Testis (tissue), 3 donors: ENCODE measurements around the gene DACT3. TPM values are rescaled to one million over a fixed set of nuclear protein-coding genes. Genes with fewer than 3 reads are reported as not detected.

ENCODE experiments used
- DNase-seq: peaks from one replicate; pipeline ENCODE4 v3.0.0-alpha.2; 2019
- H3K27ac ChIP-seq, 2 donors: fragments of 200-600 bp; sonication (generic); one replicate each; pipeline ENCODE4 v1.5.1; 2019
- H3K27me3 ChIP-seq: fragments of 200-600 bp; sonication (generic); one replicate; pipeline ENCODE4 v1.5.1; 2019
- H3K36me3 ChIP-seq: fragments of 200-600 bp; sonication (generic); one replicate; pipeline ENCODE4 v1.5.1; 2017; ENCODE audit warnings: low read depth; ENCODE audit errors: missing control alignments
- H3K4me1 ChIP-seq: fragments of 200-600 bp; sonication (generic); one replicate; pipeline ENCODE4 v1.5.1; 2019
- H3K4me3 ChIP-seq, 2 donors: fragments of 200-600 bp; sonication (generic); one replicate each; pipeline ENCODE4 v1.5.1; 2017 to 2019
- H3K9me3 ChIP-seq: fragments of 200-600 bp; sonication (generic); one replicate; pipeline ENCODE4 v1.5.1; 2017
- CTCF ChIP-seq, 3 experiments: fragments of 450-650 bp in 2 of 3; fragments of 200-600 bp in 1 of 3; sonication (generic) in 1 of 3; IDR thresholded peaks; one replicate each; pipeline ENCODE4 v1.5.1; 2016 to 2019; ENCODE audit warnings: antibody characterized with exemption in 3 of 3, mild to moderate bottlenecking in 2 of 3, moderate library complexity in 1 of 3
- POLR2A ChIP-seq: fragments of 450-650 bp; IDR thresholded peaks from one replicate; pipeline ENCODE4 v1.6.1; 2017; ENCODE audit warnings: antibody characterized with exemption, mild to moderate bottlenecking, moderate library complexity
- WGBS, 2 donors: methylation state at CpG; one replicate each; pipeline ENCODE4 v1.1.5; 2018; 5-methylcytosine and 5-hydroxymethylcytosine counted together
- intact Hi-C: fragments of 100-400 bp; cut with DNase I; formaldehyde crosslinking; loops from one replicate; pipeline ENCODE4 v1.15.1; 2023; ENCODE audit warnings: low total_unique reads
- polyA plus RNA-seq: library from polyadenylated mRNA; stranded (reverse); fragments of 350-450 nt; fragmentation: Illumina TruSeq; extraction: RNeasy Lipid Tissue Mini Kit (QIAGEN cat#74804); gene quantifications from one replicate; pipeline ENCODE4 v1.2.3, GENCODE V29; 2014; ENCODE audit warnings: low read depth, low replicate concordance; ENCODE audit not compliant: insufficient read depth
- total RNA-seq, 2 donors: library from RNA; depleted of rRNA; stranded (reverse); fragments of >200 nt; gene quantifications; one replicate each; pipeline ENCODE4 v1.2.3, GENCODE V29; 2016

Gene DACT3
- total and polyA plus RNA-seq, 3 donors from 2014 or later = 17.2 to 30.6 (median 19.8) TPM

GRCh38 chr19:46621191-46622117, 39.5 kb downstream of the DACT3 start:
- Histone ChIP-seq H3K4me3 (no peak overlapping the region), H3K27me3 (no peaks in the 10 kb centered on the region), H3K36me3 (no peaks in the 10 kb centered on the region), H3K27ac (no peak overlapping the region), H3K9me3 (no peaks in the 10 kb centered on the region), H3K4me1 (peaks cover 4% of the 10 kb centered on the region)
- TF ChIP-seq POLR2A = no peak
- no peak for TF ChIP-seq CTCF (IDR thresholded peaks at IDR 0.05)
- WGBS, 2 donors = 58 to 76% methylated on average over 19 to 32 of the region's 32 CpGs
- no peak for DNase-seq
- intact Hi-C loops = no loop called here

- Histone ChIP-seq H3K9me3 (no peaks in the 10 kb centered on the region), H3K27me3 (no peaks in the 10 kb centered on the region), H3K27ac (no peak overlapping the region), H3K4me1 (peaks cover under 1% of the 10 kb centered on the region), H3K4me3 (no peak overlapping the region), H3K36me3 (no peaks in the 10 kb centered on the region)
- TF ChIP-seq CTCF (IDR thresholded peaks at IDR 0.05) = no peak
- no peak for TF ChIP-seq POLR2A
- 54 to 66% methylated on average over 5 to 6 of the region's 6 CpGs for WGBS, 2 donors
- intact Hi-C loops = no loop called here
- no peak for DNase-seq
Measured at GRCh38 chr19:46620716-46621115, 40.3 kb downstream of the DACT3 start.

- Histone ChIP-seq H3K4me3 (no peak overlapping the region), H3K27me3 (no peaks in the 10 kb centered on the region), H3K27ac (no peak overlapping the region), H3K9me3 (no peaks in the 10 kb centered on the region), H3K4me1 (no peaks in the 10 kb centered on the region), H3K36me3 (no peaks in the 10 kb centered on the region)
- TF ChIP-seq CTCF (IDR thresholded peaks at IDR 0.05) = no peak
- TF ChIP-seq POLR2A = no peak
- intact Hi-C loops = no loop called here
- WGBS, 2 donors = 85 to 86% methylated on average over 3 of the region's 3 CpGs
- no peak for DNase-seq
Measured at GRCh38 chr19:46620267-46620666, 40.7 kb downstream of the DACT3 start.

- WGBS, 2 donors = 71 to 75% methylated on average over 9 of the region's 9 CpGs
- Histone ChIP-seq H3K4me1 (no peaks in the 10 kb centered on the region), H3K27me3 (no peaks in the 10 kb centered on the region), H3K36me3 (no peaks in the 10 kb centered on the region), H3K9me3 (no peaks in the 10 kb centered on the region), H3K27ac (no peak overlapping the region), H3K4me3 (no peak overlapping the region)
- intact Hi-C loops = no loop called here
- TF ChIP-seq POLR2A (no peak), CTCF (IDR thresholded peaks at IDR 0.05) (no peak)
- no peak for DNase-seq
Measured at GRCh38 chr19:46618670-46619231, 42.2 kb downstream of the DACT3 start.
